Measurements from ENCODE around the gene FOSB.
A peak's percentile ranks its signal among the peaks of the same experiment; 100 is the strongest.

Gene FOSB

DNA sequence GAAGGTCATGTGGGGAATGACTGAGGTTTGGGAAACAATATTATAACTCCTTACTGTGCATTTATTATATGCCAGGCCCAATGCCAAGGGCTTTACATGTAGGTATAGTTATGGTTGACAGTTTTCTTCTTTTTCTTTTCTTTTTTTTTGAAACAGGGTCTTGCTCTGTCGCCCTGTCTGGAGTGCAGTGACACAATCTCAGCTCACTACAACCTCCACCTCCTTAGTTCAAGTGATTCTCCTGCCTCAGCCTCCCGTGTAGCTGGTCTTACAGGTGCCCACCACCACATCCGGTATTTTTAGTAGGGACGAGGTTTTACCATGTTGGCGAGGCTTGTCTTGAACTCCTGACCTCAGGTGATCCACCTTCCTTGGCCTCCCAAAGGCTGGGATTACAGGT lies 15.2 kb downstream of the FOSB start:
- no peak for DNase-seq (ENCODE audit: low read depth, low spot score)

DNA sequence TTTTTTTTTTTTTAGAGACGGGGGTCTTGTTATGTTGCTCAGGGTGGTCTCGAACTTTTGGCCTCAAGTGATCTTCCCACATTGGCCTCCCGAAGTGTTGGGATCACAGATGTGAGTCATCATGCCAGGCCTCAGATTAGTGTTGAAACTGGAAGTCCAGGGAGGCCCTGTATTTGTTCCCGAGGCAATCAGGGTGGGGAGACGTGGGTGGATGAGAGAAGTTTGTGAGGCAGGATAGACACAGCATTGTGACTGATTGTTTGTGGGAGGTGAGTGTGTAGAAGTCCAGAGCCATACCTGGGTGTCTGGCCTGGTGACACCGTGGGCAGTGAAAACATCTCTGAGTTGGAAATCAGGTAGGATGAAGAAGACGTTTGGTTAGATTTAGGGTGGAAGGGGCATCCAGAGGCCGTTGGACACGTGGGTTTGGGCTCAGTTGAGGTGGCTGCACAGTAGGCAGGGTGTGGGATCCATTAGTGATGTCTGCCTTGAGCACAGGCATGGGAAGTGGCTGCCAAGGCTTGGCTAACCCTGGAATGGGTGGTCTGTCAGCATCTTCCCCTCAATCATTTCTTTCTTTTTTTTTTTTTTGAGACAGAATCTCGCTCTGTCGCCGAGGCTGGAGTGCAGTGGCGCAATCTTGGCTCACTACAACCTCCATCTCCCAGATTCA lies 16.6 kb downstream of the FOSB start:
- no peak for DNase-seq (ENCODE audit: low read depth, low spot score)

DNA sequence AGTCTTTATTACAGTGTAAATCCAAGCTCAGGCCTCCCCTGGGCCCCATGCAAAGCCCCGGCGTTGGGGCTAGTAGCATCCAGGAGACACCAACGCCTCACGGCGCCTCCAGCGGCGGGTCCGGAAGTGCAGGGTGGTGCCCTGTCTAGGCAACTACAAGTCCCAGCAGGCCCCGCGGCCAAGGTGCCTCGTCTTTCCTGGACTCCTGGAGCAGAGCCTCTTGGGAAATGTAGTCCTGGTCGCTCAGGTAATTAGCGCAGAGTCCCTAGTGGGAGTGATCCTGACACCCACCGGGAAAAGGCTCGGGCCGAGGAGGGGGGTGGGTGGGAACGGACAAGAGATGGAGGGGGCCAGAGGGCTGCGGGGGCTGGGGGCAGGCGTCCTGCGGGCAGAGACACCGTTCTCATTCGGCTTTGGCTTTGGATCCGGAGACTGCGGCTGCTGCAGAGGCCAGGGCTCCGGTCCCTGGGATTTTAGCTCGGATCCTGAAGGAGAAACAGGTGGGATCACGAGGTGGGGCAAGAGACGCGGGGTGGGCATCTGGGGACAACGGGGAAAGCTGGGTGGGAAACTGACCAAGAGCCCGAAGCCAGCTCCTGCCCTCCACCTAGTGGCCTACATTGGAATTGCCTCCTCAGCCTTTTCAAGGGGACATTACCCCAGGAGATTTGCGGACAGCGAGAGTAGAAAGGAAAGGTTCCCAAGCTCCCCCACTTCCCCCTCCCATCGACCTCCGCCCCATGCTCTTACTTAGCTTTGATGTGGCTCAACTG lies 17.7 kb downstream of the FOSB start:
- peak; percentile 97 for DNase-seq (ENCODE audit: low read depth, low spot score)

DNA sequence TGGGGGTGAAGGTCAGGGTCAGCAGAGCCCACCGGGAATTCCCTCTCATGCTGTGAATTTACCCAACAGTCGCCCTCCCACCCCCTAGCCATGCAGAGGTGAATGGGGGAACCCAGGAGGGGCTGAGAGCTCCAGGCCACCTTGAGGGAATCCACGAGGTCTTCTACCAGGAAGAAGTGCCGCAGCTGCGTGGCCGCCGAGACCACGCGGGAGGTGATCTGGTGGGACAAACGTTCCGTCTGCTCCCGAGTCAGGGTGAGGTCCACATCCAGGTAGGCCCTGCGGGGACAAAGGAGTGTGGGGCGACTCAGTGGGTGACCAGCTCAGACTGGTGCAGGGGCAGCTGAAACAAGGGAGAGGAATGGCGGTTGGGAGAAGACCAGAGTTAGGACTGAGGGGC lies 20.9 kb downstream of the FOSB start:
- DNase-seq (ENCODE audit: low read depth, low spot score) = no peak

DNA sequence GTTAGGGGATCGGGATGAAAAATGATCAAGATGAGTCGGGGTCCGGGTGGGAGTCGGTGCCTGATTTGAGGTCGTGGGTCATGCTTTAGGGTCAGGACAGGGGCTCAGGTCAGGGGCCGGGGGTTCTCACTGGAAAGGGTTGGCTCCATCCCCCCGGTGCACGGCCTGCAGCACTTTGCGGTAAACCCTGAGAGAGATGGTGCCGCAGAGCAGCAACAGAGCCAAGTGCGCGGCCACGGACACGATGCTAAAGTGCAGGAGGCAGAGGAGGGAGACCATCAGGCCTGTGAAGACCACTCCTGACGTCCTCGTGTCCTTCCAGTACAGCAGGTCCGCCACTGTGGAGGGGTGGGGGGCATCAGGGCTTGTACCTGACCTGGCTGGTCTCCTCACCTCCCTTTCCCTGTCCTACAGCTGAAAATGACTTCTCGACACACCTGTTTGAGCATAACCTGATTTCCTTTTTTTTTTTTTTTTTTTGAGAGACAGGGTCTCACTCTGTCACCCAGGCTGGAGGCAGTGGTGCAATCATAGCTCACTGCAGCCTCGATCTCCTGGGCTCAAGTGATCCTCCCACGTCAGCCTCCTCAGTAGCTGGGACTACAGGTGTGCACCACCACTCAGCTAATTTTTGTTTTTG lies 21.5 kb downstream of the FOSB start:
- DNase-seq (ENCODE audit: low read depth, low spot score) = no peak

DNA sequence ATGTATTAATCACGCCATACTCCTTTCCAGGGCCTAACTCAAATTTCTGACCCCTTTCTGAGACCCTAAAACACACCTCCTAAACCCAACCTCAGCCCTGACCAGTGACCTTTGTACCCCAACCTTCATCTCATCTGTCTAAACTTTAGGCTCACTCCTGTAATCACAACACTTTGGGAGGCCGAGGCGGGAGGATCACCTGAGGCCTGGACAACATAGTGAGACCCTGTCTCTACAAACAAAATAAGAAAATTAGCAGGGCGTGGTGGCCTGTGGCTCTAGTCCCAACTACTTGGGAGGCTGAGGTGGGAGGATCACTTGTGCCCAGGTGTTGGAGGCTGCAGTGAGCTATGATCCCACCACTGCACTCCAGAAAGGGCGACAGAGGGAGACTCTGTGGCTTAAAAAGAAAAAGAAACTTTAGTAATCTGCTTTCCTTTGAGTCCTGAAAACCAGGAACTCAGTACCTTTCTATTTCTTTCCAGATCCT lies 24.4 kb downstream of the FOSB start:
- no peak for DNase-seq (ENCODE audit: low read depth, low spot score)

DNA sequence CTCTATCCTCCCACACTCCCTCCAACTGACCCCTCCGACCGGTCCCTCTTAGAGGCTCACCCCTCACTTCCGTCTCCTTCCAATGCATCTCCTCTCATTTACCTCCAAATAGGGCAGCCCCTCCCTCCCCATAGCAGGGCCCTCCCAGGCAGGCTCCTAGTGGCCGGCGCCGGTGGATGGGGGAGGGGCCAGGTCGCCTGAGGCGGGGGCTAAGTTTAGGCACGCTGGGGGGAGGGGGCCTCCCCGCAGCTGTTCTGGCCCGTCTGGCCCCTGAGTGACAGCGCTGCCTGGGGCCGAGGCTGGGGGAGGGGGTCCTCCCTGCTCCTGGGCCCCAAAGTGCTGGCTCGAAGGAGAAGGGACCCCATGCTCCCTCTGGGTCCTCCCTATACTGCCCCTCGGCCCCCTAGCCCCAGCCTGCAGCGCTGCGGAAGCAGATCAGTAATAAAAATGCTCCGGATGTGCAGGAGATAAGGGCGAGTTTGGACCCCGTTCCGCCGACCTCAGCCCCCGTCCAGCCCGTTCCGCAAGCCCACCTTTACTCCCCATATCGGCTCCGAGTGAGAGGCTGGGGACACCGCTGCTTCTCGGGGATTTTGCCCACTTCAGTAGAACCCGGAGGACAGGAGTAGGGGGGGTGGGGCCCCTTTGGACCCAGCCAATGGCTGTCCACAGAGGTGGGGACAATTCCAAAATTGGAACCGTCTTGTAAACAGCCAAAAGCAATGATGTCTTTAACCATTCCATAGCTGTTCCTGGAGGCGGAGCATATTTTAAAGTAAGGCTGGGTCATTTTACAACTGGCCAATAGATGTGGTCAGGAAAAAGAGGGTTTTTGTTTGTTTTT lies 25.1 kb downstream of the FOSB start:
- no peak for DNase-seq (ENCODE audit: low read depth, low spot score)

DNA sequence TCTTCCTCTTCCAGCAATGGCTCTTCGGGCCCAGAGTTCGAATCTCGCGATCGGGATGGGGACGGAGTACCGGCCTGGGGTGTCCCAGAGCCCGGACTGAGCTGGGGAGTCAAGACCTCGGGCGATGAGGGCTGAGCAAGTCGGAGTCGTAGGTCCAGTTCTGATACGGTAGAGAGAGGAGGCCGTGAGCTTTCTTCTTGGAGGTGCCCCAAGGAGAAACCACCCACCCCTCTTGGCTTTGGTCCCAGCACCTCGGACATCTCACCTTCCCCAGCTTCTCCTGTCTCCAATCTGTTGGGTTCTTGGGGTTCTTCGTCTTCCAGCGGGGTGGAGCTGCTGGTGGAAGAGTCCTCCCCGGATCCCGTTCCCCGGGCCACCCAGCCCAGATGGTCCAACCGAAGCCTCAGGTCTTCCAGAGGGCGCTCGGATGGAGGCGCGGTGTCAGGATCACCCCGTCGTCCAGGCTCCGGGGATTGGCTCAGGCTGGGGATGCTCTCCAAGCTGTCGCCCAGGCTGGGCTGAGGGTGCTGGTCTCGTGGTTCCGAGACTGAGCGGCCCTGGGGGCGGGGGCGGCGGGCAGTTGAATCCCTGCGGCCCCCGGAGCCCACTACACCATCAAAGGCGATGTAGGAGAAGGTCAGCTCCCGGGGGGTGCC lies 26.6 kb downstream of the FOSB start:
- no peak for DNase-seq (ENCODE audit: low read depth, low spot score)

DNA sequence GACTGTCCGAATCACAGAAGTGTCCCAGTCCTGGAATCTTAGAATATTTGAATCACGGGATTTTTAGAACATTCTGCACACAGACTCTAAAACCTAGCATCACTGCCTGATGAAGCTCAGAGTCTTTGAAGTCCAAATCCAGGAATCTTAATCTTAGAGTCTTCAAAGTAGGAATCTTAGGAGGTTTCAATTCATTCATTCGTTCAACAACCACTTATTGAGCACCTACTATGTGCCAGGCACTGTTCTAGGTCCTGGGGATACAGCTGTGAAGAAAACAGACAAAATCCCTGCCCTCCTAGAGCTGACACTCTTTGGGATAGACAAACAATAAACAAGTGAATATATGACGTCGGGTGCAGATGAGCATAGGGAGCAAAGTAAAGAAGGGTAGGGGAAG lies 27.4 kb downstream of the FOSB start:
- no peak for DNase-seq (ENCODE audit: low read depth, low spot score)

DNA sequence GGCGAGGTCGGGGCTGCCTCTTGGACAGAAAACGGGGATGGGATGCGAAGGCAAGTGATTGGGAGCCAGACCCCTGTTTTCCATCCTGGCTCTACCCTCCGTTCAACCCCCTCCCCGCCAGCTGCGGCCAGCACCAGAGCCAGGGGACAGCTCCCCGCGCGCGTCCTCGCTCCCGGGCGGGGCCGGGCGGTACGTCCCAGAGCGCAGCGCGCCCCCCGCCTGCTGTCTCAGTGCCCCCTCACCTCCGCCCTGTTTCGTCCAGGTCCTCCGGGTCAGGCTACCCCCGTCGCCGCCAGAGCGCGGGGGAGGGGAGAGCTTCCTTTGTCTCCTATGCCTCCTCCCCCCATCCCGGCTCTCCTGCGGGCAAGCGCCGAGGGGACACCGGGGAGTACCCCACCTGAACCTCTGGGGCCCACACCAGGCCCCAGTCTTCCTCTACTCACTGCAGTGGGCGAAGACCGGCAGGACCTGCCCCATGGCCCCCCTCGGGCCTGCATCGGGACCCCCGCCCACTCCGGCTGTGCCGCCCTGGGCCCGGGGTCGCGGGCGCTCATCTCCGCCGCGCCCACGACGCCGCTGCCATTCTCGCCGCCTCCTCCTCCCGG lies 28.7 kb downstream of the FOSB start:
- no peak for DNase-seq (ENCODE audit: low read depth, low spot score)

DNA sequence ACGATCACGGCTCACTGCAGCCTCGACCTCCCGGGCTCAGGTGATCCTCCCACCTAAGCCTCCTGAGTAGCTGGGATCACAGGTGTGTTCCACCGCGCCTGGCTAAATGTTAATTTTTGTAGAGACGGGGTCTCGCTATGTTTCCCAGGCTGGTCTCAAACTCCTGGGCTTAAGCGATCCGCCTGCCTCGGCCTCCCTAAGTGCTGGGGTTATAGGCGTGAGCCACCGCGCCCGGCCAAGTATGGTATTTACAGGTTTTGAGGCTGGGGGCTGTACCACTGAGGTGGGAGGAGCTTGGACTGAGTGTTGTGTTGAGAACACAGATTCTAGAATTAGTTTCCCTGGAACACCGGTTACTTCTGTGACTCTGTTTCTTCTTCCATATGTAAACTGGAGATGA lies 30.0 kb downstream of the FOSB start:
- DNase-seq (ENCODE audit: low read depth, low spot score) = no peak

DNA sequence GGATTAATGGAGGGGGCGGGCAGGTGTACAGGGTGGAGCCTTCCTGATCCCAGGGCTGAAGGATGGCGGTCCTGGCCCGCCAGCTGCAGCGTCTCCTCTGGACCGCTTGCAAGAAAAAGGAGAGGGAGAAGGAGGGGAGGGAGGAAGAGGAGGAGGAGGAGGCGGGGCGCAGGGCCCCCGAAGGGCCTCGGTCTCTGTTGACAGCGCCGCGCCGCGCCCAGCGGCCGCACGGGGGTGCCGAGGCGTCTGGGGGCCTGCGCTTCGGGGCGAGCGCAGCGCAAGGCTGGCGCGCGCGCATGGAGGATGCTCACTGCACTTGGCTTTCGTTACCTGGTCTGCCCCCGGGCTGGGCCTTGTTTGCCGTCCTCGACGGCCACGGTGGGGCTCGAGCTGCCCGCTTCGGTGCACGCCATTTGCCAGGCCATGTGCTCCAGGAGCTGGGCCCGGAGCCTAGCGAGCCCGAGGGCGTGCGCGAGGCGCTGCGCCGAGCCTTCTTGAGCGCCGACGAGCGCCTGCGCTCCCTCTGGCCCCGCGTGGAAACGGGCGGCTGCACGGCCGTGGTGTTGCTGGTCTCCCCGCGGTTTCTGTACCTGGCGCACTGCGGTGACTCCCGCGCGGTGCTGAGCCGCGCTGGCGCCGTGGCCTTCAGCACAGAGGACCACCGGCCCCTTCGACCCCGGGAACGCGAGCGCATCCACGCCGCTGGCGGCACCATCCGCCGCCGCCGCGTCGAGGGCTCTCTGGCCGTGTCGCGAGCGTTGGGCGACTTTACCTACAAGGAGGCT lies 30.8 kb downstream of the FOSB start, which contains the start of gene PPM1N:
PPM1N (plus strand) TSS at position 33 of the 785 bp plus-strand sequence; CDS start at position 63, 30 bp downstream.
- DNase-seq (ENCODE audit: low read depth, low spot score) = no peak

DNA sequence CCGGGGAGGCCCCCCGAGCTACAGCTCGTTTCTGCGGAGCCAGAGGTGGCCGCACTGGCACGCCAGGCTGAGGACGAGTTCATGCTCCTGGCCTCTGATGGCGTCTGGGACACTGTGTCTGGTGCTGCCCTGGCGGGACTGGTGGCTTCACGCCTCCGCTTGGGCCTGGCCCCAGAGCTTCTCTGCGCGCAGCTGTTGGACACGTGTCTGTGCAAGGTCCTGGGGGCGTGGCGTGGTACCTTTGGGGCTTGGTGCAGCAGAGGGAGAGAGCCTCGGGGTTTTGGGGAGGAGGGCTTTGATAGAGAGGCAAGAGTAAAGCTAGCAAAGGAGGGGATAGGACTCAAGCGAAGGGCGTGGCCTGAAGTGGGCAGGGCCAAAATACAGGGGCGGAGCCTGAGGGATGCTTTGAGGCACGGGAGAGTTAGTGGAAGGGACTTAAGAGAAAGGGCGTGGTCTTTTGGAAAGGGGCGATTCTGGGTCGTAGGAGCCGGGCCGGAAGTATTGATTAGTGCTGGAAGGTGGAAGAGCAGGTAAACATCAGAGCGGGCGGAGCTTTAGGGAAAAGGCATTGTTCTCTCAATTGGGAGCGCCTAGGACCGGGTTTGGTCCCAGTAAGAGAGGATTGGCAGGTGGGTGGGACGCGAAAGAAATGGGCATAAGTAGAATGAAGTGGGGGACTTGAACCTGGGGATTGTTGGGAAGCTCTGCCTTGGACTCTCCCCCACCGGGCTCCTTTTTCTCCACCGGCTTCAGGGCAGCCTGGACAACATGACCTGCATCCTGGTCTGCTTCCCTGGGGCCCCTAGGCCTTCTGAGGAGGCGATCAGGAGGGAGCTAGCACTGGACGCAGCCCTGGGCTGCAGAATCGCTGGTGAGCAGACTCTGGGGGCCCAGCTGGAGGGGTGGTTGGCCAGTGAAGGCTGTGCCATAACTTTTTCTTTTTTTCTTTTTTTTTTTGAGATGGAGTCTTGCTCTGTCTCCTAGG lies 31.7 kb downstream of the FOSB start:
- no peak for DNase-seq (ENCODE audit: low read depth, low spot score)

DNA sequence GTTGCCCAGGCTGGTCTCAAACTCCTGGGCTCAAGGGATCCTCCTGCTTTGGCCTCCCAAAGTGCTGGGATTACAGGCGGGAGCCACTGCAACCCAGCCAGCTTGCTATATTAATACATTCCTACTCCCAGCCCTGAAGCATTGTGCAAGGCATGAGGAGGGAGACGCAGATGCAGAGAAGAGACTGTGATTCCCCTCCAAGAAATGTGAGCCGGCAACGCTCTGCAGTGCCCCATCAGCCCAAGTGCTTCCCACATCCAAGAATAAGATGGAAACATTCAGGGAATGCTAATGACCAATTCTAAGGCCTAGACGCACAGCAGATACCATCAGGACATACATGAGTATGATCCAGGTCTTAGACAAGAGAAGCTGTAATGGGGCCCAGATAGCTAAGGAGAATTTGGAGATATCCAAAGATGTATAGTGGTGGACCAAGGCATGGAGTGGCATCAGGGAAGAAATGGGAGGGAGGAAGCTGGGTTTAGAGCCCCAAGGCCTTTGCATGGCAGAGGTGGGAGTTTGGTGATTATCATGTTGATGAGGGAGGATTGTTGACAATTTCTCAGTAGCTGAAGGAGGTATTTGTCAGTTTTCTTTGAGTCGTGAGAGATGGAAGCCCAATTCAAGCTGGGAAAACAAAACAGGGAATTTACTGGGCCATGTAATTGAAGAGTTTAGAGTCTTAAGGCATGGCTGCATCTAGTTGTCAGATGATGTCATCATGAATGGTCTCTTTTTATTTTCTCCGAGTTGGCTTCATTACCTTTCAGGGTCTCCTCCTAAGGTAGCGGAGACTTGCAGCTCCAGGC lies 33.3 kb downstream of the FOSB start:
- no peak for DNase-seq (ENCODE audit: low read depth, low spot score)

DNA sequence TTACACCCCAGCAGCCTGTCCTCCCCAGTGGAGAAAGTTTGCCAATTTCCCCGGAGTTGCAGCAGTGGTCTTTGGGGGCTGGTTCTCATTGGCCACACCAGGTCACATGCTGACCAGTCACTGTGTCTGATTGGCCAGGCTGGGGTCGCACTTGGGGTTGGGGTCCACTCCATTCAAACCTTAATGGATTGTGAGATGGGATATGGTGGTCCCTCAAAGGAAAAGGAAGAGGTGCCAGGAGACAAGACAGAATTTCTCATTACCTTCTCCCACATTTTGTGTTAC lies 33.9 kb downstream of the FOSB start:
- DNase-seq (ENCODE audit: low read depth, low spot score) = no peak

DNA sequence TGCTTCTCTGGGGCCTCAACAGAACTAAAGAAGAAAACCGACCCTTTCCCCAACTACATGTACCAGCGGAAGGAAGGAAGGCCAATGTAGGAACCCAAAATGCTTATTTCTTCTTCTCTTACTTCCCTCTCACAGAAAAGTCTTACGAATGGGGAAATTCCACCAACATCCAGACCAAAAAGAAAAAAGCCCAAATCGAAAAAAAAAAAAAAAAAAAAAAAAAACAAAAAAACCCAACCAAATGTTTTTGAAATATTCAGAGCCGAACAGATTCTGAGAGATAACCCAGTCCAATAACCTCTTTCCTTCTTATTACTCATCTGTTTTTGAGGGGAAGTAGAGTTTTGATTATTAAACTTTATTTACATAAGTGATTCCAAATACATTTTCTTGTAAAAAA lies 34.3 kb downstream of the FOSB start:
- no peak for DNase-seq (ENCODE audit: low read depth, low spot score)

DNA sequence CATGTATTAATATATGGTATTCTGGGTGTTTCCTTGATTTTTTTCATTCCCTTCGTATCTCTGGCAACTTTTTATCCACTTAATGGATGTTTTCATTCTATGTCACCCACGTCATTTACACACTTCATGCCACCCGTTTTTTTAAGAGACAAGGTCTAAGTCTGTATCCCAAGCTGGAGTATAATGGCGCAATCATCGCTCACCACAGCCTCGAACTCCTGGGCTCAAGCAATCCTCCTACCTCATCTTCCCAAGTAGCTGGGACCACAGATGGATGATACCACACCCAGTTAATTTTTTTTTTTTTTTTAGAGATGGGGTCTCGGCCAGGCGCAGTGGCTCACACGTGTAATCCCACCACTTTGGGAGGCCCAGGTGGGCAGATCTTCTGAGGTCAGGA lies 36.1 kb downstream of the FOSB start:
- DNase-seq (ENCODE audit: low read depth, low spot score) = no peak
